Smooth muscle cell of the brain vasculature (primary cell): ENCODE measurements around the gene GBP7.

Experiments used
- DNase-seq: peaks from one replicate; pipeline ENCODE4 v3.0.0-alpha.2; 2012; ENCODE audit warnings: low read depth, low spot score

GBP7 gene

DNA sequence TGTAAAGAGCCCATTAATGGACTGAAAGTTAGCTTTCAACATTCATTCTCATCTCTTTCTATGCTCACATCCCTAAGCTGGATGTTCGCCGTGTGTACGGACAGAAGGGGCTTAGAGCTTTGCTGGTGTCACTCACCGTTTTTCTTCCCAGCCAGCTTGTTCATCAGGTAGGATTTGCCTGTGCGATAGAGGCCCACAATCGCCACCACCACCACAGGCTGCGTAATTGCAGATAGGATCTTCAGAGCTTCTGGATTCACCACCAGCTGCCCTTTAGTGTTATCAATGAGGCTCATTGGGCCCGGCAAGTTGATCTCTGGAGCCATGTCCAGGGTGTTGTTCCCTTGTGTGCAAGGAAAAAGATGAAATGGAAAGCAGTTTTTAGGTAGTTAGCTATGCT is 54.2 kb downstream of the GBP7 start:
- no peak for DNase-seq

- DNase-seq = no peak
Observed at GRCh38 chr1:89114662-89115061, 61.1 kb downstream of the GBP7 start.

DNA sequence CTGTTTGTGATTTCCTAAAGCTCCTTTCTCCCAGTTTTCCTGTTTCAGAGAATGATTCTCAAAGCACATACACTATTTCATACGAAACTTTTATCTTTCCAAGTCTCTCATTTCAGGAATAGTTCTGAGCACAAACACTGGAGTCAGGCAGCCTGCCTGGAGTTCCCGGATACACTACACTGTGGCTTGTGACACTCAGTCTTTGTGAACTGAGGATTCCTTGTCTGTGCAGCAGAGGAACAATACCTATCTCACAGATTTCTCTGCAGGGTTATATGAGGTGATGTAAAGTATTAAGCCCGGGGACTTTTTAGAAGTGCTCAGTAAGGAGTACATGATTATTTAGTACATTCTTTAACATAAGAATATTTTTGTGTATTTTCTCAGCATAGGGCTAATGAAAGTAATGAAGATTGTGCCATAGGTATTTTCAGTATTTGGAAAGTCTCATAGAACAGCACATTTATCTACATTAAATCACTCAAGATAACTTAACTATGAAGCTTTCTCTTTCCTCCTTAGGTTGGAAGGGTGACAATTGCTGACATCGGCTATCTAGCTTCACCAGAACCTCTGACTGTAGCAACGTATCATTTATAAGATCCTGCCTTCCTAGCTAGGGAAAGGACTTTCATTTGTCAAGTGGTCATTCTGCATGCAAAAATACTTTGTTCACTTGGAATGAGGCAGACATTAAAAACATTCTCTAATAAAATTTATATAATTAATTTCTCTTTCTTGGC is 62.8 kb downstream of the GBP7 start:
- no peak for DNase-seq

GRCh38 chr1:89104687-89105086 is 71.1 kb downstream of the GBP7 start:
- DNase-seq = no peak

DNA sequence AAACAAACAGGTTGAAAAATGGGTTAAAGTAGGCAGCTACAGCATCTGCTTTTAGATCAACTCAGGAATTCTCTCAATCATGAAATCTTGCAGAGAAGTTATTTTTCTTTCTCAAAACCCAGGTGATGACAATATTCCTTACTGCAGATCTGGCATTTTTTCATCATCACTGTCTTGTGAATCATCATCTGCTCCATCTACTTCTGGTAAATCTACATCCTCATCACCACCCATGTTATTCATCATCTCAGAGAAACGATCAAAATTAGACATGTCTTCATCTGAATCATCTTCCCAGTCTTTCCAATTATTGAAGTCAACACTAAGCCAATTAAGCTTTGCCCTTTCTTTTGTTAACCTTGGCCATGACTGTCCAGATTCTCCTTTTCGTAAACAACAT is 71.7 kb downstream of the GBP7 start:
- DNase-seq = no peak

- no peak for DNase-seq
Observed at GRCh38 chr1:89102021-89102420, 73.8 kb downstream of the GBP7 start.

- no peak for DNase-seq
Observed at GRCh38 chr1:89100412-89100811, 75.4 kb downstream of the GBP7 start.

- DNase-seq = no peak
Observed at GRCh38 chr1:89098857-89099256, 76.9 kb downstream of the GBP7 start.

DNA sequence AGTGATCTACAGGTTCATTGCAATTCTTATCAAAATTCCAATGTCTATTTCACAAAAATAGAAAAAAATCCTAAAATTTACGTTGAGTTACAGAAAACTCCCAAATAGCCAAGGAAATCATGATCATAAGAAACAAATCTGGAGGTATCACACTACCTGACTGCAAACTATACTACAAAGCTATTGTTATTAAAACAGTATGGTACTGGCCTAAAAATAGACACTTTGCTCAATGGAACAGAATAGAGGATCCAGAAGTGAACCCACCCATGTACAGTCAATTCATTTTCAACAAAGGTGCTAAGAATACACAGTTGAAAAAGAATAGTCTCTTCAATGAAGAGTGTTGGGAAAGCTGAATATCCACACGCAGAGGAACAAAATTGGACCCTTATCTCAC is 80.1 kb downstream of the GBP7 start:
- no peak for DNase-seq

GRCh38 chr1:89089962-89090361 is 85.8 kb downstream of the GBP7 start:
- DNase-seq = no peak

- no peak for DNase-seq
Observed at GRCh38 chr1:89088572-89088971, 87.2 kb downstream of the GBP7 start.

- no peak for DNase-seq
Observed at GRCh38 chr1:89087241-89087640, 88.6 kb downstream of the GBP7 start.

GRCh38 chr1:89085781-89086180 is 90.0 kb downstream of the GBP7 start:
- no peak for DNase-seq
